ENCODE measurements around the gene TMED7.
"Not testable (repeated sequence)": the region's sequence is repeated elsewhere in the genome, so short reads cannot be mapped to it uniquely, and the experiment has no call there.

TMED7 gene

GRCh38 chr5:115625579-115626444, at the start of gene TMED7:
TMED7 (minus strand) TSS chr5:115626036; CDS start chr5:115625792, 244 bp downstream.
- peak; percentile 100 for DNase-seq

DNA sequence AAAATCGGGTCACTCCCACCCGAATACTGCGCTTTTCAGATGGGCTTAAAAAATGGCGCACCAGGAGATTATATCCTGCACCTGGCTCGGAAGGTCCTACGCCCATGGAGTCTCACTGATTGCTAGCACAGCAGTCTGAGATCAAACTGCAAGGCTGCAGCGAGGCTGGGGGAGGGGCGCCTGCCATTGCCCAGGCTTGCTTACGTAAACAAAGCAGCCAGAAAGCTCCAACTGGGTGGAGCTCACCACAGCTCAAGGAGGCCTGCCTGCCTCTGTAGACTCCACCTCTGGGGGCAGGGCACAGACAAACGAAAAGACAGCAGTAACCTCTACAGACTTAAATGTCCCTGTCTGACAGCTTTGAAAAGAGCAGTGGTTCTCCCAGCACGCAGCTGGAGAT, 48.9 kb upstream of the TMED7 start:
- DNase-seq, result not testable (repeated sequence)

DNA sequence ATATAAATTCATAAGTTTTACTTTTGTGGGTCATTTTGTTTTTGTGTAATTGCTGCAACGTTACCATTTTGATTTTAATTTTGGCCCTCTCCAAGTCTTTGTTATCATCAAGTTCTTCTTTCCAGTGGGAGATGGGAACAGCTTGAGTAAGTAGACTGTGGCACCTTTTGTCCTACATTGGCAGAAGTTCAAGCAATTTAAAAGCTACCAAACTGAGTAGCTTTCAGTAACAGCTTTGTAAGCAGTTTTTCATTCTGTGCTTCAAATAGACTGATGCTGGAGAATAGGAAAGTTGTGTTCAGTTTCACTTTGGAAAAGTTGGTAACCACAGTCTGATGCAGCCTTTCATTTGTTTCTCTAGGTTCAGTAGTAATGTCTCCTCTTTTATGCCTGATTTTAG, 47.8 kb upstream of the TMED7 start:
- DNase-seq, result no peak

DNA sequence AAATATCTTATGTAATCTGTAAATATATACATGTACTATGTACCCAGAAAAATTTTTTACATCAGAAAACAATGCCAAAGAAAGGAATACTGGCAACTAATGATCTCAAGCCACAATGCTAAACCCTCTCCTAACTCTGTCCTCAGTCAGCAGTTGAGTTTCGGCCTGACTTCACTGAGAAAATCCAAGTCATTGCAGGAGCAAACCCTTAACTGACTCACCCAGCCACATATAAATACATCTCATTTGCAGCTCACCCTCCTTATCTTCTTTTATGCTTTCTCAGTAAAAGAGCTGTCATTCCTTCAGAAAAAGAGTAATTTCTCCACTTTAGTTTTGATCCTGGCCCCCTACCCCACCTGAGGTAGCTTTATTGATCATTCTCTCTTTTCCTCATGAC, 46.1 kb upstream of the TMED7 start:
- no peak for DNase-seq

- no peak for DNase-seq
These were observed 40.2 kb upstream of the TMED7 start for GRCh38 chr5:115666023-115666422.

DNA sequence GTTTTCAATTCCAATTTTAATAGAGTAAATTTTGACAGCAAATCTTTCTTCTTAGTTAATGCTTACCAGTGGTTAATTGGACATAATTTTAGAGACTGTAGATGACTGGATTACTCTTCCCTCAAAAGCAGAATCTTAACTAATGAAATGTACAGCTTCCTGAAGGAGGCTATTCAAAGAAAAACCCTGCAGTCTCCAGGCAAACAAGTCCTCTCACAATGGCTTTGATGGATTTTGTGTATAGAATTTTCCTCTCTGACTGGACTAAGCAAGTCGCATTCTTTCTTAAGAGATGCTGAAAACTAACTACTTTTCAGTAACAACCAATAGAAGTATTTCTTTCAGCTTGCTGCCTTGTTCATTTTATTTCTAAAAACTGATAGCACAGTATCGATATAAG, 35.7 kb upstream of the TMED7 start:
- DNase-seq, result no peak

- no peak for DNase-seq
These were observed 35.3 kb upstream of the TMED7 start for GRCh38 chr5:115661101-115661500.

DNA sequence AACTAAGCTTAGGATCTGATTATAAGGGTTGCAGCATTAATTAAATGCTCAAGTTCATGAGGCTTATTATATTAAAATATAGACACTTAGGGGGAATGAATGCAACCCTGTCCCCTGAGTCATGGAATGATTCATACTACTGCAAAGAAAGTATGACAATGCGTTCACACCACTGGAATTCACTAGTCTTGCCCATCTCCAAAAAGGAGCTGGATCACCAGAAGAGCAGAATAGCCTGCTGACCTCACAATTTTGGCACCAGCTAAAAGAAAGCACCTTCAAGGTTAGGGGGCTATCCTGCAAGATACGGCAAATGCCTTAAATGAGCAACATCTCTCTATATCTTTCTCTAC, 32.0 kb upstream of the TMED7 start:
- DNase-seq, result no peak

DNA sequence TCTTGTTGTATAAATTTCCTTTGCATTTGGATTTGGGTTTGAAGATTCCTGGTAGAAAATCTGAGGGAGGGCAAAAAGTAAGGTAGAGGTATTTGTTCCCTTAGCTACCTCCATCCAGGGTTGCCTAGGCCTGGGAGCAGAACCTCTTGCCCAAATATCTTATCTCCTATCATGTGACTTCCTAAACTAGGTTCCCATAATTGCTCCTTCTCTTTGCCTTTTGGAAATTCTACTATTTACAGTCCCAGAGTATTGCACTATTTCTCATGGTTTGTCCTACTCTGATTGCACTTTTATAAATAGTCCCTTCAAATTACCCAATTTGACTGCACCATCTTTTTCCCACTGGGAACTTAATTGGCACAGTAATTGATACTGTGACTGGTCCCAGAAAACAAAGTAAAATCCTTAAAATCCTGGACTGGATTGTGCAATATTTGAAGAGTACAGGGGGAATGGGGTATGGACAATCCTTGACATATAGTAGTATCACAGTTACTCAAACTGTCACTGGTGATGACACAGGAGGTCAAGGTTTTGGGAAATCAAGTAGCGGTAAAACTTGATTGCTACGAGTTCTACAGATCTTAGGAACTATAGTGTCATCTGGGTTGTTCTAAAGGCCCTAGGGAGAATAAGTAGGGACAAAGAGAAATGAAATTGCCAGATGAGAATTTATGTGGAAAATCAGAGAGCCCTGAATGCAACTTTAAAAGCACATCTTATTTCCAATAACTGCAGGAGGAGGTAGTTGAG, 31.5 kb upstream of the TMED7 start:
- DNase-seq, result no peak

- no peak for DNase-seq
These were observed 30.6 kb upstream of the TMED7 start for GRCh38 chr5:115656404-115656803.

GRCh38 chr5:115655994-115656393, 30.2 kb upstream of the TMED7 start:
- no peak for DNase-seq

GRCh38 chr5:115649541-115649940, 23.7 kb upstream of the TMED7 start:
- DNase-seq, result no peak

DNA sequence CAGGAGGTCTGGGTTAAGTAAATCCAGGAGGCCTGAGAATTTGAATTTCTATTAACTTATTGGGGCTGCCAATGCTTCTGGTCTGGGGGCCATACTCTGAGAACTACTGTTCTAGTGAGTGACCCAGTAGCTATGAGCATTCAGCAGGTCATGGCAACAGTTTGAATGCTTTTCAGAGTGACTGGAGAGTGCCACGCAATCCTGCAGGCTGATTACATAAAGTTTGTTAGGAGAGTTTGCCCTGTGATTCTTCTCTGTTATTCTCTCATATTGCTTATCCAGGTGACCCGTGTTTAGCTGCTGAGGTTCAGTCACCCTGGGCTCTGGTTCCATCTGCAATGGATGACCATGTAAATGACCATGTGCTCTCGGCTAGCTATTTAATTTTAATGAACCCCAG, 22.2 kb upstream of the TMED7 start:
- DNase-seq, result no peak

DNA sequence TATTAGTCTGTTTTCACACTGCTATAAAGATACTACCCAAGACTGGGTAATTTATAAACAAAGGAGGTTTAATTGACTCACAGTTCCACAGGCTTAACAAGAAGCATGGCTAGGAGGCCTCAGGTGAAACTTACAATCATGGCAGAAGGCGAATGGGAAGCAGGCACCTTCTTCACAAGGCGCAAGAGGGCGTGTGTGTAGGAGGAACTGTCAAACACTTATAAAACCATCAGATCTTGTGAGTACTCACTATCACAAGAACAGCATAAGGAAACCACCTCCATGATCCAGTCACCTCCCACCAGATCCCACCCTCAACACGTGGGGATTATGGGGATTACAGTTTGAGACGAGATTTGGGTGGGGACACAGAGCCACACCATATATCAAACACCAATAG, 19.6 kb upstream of the TMED7 start:
- not testable (repeated sequence) for DNase-seq

DNA sequence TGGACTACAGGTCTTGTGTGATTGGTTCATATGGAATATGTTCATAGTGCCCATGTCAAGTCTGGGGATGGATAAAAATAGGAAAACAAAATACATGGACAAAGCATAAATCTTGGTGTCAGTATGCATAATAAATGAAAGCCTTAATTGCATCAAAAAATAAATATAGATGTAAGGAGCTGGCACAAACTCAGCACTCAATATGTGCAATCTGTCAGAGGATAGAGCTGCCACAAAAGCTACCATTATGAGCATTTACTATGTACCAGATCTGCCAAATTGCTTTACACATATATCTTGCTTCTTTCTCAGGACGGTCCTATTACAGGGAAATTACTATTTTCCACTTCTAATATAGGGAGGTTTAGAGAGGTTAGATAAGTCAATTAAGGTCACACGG, 18.2 kb upstream of the TMED7 start:
- no peak for DNase-seq

GRCh38 chr5:115641948-115642347, 16.1 kb upstream of the TMED7 start:
- no peak for DNase-seq

DNA sequence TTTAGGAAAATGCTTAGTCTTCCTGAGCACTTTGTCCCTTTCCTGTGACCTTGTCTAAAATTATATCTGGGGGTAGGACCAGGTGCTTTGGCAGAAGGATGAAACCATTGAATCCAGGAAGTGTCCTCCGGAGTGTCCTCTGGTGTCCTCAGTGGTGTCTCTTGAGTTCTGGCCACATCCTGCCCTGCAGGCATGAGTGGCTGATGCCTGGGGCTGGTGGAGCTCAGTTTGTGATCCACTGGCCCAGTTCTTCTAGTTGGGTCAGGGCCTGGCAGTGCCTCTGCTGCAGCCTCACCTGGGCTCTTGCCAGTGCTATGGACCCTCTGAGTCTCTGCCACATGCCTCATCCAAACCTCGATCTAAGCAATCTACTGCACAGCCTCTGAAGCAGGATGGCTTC, 14.4 kb upstream of the TMED7 start:
- no peak for DNase-seq

DNA sequence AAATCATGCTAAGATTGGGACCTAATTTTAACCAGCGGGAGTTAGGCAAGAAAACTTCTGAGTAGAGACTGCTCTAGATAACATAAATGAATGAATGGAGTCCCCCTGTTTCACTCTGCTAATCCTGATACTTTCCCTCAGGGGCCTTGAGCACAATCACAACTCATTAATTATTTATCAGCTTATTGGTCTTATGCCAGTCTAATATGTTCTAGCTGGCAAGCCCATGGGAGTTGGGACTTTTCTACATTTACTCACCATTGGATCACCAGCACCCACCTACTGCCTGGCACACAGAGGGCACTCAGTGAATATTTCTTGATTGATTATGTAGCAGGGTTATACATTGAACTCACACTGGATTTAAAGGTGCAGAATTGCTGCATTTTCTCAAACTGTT, 13.5 kb upstream of the TMED7 start:
- no peak for DNase-seq

GRCh38 chr5:115637507-115637906, 11.7 kb upstream of the TMED7 start:
- DNase-seq, result no peak

DNA sequence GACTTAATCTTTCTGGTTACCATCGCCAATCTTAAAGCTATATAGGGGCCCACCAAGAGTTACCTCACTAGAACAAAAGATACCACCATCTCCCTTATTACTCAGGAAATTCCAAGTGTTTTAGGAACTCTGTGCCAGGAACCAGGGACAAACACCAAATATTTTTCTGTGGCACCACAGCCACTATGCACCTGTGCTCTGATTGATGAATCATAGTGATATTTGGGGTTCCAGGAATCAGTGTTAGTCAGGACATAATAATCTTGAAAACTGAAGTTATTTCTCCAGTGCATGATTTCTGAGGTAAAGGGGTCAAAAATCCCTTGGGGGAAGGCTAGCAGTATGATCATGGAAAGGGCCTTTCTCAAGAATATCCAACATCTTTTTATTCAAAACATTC, 10.2 kb upstream of the TMED7 start:
- no peak for DNase-seq

DNA sequence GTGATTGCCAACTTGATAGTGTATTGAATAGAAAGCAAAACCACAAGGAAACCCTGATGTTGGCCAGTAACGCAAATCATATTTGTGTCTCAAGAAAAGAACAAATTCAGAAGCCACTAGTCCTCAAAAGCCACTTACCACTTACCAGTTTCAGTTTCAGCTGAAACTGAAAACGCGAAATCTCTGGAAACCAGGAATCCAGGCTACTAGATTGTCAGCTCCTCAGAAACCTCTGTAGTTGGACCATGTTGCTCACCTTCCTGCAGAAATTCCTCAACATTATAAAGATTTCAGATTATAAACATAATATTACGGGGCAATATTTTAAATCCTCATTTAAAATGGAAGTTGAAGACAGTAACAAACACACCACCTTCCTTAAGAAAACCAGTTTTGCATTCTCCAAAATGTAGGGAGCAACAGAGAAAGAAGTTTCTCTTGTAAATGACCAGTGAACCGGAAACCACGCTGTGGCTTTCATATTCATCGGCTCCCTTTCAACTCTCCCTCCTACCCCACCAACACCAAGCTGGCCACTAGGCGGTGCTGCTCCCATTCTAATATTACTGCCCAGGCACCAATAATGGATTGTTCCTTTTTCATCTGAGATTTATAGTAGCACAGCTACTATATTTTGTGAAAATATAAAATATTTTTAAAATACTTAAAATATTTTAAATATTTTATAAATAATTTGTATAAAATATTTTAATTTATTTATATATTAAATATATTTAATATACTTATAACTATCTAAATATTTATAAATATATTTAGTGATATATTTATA, 8.7 kb upstream of the TMED7 start:
- DNase-seq, result peak; percentile 81

DNA sequence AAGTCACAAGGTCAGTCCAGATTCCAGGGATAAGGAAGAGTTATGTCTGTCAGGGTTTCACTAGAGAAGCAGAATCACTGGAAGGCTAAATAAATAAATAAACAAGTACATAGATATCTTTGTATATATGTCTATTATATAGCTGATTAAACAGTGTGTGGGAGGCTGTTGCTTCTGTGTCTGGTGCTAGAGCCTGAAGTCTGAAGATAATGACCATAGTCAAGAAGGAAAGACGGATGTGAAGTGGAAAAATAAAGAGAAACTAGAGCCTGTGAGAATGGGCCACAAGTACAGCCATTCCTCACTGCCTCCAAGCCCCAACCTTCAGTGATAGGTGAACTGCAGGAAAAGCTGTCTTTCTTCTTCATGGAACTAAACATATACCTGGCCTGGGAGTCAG, 4.1 kb upstream of the TMED7 start:
- no peak for DNase-seq

- DNase-seq, result no peak
These were observed 1.5 kb upstream of the TMED7 start for GRCh38 chr5:115627295-115627865.

Measured in activated CD8-positive, alpha-beta memory T cell treated with anti-CD3 and anti-CD28 coated beads, Interleukin-2, amount 50 U/mL, for 4 hours (primary cell).